Esophagus mucosa (tissue), 1 donor: Measurements from ENCODE around the gene NELL1. TPM values are rescaled to one million over a fixed set of nuclear protein-coding genes. Genes with fewer than 3 reads are reported as not detected.
A peak's percentile ranks its signal among the peaks of the same experiment; 100 is the strongest.

Experiments
- ATAC-seq: fragments of 200-7000 bp; cut with Tn5 transposase; one replicate; pipeline ENCODE4 v1.9.1; 2020
- total RNA-seq: library from RNA; stranded (reverse); gene quantifications from one replicate; pipeline ENCODE4 v1.2.4, GENCODE V29; 2023
- donor health status: DM: yes; HTN: yes; CAD: no.

The NELL1 gene
- total RNA-seq = not detected

- ATAC-seq = no peak
Observed at GRCh38 chr11:20668844-20669819, at the start of gene NELL1. TSS of gene NELL1 (plus strand) at chr11:20669586.

DNA sequence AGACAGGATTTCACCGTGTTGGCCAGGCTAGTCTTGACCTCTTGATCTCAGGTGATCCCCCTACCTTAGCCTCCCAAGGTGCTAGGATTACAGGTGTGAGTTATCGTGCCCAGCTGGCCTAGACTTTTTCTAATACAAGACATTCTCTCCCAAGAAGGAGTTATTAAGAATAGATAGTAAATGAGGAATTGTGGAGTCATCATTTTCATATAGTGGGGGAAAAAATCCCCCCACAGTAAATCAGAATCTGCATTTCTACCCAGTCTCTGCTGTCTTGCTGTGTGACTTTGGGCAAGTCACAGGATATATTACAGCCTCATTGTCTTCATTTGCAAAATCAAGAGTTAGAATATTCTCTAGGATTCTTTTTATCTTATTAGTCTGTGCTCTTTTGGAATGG is 48.4 kb upstream of the NELL1 start:
- ATAC-seq = no peak

GRCh38 chr11:20621679-20622078 is 47.7 kb upstream of the NELL1 start:
- ATAC-seq = no peak

- peak; percentile 48 for ATAC-seq
Observed at GRCh38 chr11:20623252-20623651, 46.1 kb upstream of the NELL1 start.

DNA sequence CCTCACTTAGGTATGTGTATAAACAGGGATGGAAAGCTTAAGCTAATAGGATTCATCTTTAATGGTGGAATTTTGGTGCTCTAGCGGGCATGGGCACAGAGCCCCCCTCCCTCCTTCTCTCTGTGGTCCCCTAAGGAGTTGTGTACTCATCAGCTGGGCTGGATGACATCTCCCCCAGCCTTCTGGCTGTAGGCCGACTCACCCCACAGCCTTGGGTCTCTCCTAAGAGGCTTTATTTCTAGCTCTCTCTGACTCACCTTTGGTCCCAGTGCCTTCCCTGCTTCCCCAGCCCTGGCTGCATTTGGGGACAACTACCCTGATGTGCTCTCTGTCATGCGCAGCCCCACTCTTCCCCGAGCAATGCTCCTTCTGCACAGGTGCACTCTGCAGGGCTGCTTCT is 43.1 kb upstream of the NELL1 start:
- no peak for ATAC-seq

- no peak for ATAC-seq
Observed at GRCh38 chr11:20627026-20627425, 42.4 kb upstream of the NELL1 start.

DNA sequence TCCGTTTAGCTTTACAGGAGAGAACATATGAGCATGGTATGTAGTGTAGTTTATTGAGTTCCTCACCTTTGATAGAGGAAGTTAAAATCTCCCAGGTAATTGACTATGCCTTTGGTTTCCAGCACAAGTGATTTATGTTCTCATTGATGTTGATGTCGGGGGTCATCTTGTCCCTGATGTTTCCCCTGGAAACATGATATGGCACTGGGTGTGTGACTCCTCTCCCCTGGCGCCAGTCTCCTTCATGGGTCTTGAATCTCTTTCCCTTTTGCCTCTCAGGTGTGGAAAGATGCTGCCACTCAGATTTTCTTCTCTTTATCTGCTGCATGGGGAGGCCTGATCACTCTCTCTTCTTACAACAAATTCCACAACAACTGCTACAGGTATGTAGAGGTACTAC is 41.7 kb upstream of the NELL1 start:
- ATAC-seq = no peak

DNA sequence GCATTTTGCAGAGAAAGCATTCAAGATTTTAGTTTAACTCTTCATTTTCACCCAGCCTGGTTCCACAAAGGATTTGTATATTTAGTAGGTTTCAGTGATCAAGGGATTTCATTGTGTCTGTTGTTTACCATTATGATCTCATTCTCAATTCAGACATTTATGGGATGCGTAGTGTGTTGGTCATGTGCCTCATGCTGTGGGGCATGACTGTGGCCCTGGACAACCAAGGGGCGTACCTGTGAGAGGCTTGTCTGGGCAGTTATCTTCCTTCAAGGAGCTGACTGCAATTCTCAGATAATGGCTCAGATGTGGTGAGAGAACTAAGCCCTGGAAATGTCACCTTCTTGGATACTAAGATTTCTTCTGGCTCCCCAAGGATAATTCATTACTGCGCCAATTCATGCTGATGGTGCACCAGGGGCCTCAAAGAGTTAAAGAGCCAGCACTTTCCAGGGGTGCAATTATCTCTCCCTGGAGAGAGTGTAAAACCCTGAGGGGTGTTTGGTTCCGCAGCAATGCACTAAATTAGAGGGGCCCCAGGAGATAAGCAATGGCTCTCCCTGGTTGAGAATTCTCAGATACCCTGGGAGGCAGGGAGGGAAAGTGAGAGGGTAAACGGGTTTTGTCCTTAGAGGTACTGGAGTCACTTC is 37.7 kb upstream of the NELL1 start:
- peak; percentile 69 for ATAC-seq

GRCh38 chr11:20632169-20632532 is 37.2 kb upstream of the NELL1 start:
- no peak for ATAC-seq

DNA sequence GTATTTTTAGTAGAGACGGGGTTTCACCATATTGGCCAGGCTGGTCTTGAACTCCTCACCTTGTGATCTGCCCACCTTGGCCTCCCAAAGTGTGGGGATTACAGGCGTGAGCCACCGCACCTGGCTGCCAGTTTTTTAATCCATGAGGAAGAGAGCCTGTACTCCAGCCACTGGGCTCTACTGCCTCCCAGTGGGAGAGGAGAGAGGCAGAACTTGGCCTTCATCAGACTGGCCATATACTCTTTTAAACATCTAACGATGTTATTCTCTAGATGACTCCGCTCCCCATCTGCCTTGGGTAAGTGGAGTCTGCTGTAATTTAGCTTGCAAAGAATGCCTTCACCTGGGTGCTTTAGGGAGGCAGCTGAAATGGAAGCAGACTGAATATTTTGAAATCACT is 35.3 kb upstream of the NELL1 start:
- ATAC-seq = peak; percentile 39

DNA sequence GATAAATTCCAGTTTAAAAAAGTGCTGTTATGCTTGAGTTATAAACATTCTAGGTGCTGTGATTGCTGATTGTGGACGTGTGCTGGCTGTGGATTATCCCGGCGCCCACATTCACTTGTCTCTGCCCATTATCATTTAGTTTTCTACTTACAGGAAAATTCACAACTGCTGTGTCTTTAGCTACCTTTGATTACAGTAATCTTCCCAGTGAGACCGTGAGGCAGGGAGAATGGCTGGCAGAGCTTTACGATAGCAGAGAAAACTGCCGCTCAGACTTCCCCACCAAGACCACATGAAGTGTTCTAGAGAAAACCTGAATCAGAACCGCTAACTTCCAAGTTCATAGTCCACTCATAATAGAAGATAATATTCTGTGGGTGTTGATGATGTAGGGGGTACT is 34.6 kb upstream of the NELL1 start:
- ATAC-seq = no peak

DNA sequence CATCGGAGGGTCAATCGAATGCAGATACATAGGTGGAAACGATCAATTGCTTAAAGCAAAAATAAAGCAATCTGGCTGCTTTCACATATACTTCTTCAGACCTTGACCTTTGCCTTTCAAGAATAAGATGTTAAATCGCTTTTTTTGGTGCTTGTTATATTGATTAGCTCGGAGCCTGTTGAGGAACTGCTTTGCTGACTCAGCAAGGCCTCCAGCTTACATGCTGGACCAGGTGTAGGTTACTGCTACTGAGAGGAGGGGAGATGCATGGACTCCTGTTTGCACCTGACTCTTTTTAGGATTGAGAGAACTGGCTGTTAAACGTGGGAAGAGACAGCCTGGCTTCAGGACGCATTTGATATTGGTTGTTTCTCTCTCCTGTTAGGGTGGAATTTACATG is 31.3 kb upstream of the NELL1 start:
- ATAC-seq = no peak

DNA sequence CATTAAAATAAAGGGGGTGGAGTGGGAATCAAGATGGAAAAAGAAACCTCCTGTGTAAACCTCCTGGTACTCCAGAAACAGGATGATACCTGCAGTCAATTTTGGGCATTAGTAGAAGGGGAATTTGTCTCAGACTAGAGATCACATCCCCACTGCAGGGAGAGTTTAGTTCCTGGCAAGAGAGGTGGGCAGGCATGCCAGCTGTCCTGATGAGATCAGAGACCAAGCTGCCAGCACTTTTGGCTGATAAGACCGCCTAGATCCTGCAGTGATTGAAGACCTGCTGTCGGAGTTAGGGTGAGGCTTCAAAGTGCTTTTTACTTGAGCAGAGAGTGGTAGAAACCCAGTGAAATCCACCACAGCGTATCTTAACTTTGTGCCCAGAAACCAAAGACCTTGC is 29.7 kb upstream of the NELL1 start:
- ATAC-seq = no peak

DNA sequence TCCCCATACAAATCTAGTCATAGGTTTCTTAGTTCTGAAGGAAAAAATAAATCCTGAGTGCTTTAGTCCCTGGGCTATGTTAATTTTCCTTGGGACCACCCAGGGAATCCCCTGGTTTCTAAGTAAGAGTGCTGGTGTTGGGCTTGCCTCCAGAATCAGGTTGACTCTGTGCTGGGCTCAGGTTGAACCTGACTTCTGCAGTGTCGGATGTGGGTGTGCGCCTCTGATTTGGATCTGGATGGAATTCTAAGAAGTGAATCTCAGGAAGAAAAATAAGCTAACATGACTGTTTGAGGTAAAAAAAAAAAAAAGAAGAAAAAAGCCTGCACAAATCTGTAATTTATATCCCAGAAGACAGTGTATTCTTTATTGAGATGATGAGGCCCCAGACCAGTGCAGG is 29.0 kb upstream of the NELL1 start:
- ATAC-seq = no peak

DNA sequence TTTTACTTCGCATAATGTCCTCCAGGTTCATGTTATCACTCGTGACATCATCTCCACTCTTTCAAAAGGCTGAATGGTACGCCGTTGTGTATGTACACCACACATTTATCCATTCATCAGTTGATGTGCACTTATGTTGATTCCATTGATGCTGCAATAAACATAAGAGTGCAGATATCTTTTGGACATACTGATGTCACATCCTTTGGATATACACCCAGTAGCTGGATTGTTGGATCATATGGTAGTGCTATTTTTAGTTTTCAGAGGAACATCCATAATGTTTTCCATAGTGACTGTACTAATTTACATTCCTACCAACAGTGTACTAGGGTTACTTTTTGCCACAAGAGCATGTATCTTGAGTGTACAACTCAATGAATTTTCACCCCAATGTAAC is 25.0 kb upstream of the NELL1 start:
- ATAC-seq = no peak

- ATAC-seq = peak; percentile 69
Observed at GRCh38 chr11:20647976-20648565, 21.3 kb upstream of the NELL1 start.

GRCh38 chr11:20652150-20652806 is 17.1 kb upstream of the NELL1 start:
- ATAC-seq = no peak

GRCh38 chr11:20654038-20654437 is 15.3 kb upstream of the NELL1 start:
- no peak for ATAC-seq

GRCh38 chr11:20656901-20657300 is 12.5 kb upstream of the NELL1 start:
- no peak for ATAC-seq

GRCh38 chr11:20658135-20658534 is 11.3 kb upstream of the NELL1 start:
- ATAC-seq = no peak

- no peak for ATAC-seq
Observed at GRCh38 chr11:20661445-20661844, 7.9 kb upstream of the NELL1 start.

- no peak for ATAC-seq
Observed at GRCh38 chr11:20661850-20662249, 7.5 kb upstream of the NELL1 start.

DNA sequence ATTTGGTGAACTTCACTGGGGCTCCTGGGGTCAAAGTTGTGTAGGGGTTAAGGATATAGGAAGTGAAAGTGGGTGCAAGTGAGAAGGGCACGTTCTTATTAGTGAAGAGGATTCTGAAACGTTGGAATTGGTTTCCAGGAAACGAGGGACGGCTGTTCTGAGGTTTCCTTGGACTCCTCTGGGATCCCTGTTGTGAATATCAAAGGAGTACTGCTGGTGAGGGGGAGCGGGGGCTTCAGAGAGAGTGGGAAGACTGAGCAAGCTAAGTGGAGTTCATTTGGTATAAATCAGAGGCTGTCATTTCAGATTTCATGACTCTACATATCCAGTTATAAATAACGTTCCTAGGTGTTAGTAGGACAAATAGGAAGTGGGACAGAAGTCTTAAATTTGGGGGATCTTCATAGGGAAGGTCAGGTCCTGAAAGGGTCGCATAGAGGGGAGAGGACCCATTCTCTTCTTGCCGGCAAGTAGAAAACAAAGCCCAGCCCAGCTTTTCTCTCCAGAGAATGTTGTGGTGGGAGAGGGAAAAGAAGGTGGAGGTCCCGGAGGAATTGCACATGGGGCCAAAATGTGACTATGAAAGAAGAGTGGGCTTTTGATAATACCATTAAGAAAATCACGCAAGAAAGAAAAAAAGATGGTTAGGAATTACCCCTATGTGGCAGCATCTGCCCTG is 1.1 kb upstream of the NELL1 start:
- ATAC-seq = no peak
